Vagina (tissue), 2 donors: ENCODE results near the gene DTHD1. TPM values are rescaled to one million over a fixed set of nuclear protein-coding genes. Genes with fewer than 3 reads are reported as not detected.

Experiments used
- DNase-seq, 2 donors: peaks; one replicate each; pipeline ENCODE4 v3.0.0-alpha.2; 2017; ENCODE audit errors: extremely low spot score in 2 of 2
- H3K27ac ChIP-seq: fragments of 200-600 bp; sonication (generic); one replicate; pipeline ENCODE4 v1.5.1; 2019
- H3K27me3 ChIP-seq: fragments of 200-600 bp; sonication (generic); one replicate; pipeline ENCODE4 v1.5.1; 2019
- H3K36me3 ChIP-seq, 2 donors: fragments of 200-600 bp; sonication (generic); one replicate each; pipeline ENCODE4 v1.5.1; 2017 to 2019
- H3K4me1 ChIP-seq: fragments of 200-600 bp; sonication (generic); one replicate; pipeline ENCODE4 v1.5.1; 2019
- H3K4me3 ChIP-seq, 2 donors: fragments of 200-600 bp; sonication (generic); 1 replicate in 1 of 2; 2 replicates in 1 of 2; pipeline ENCODE4 v1.5.1; 2016 to 2019
- H3K9me3 ChIP-seq: fragments of 200-600 bp; sonication (generic); one replicate; pipeline ENCODE4 v1.5.1; 2019
- CTCF ChIP-seq, 3 experiments: fragments of 450-650 bp in 2 of 3; fragments of 200-600 bp in 1 of 3; sonication (generic) in 1 of 3; IDR thresholded peaks; one replicate each; pipeline ENCODE4 v1.5.1; 2017 to 2019; ENCODE audit warnings: antibody characterized with exemption in 3 of 3, mild to moderate bottlenecking in 2 of 3, moderate library complexity in 2 of 3
- POLR2A ChIP-seq, 2 donors: fragments of 450-650 bp; IDR thresholded peaks; one replicate each; pipeline ENCODE4 v1.6.1; 2017; ENCODE audit warnings: antibody characterized with exemption in 2 of 2, mild to moderate bottlenecking in 2 of 2, moderate library complexity in 2 of 2
- POLR2AphosphoS5 ChIP-seq, 2 donors: sonication (generic); formaldehyde crosslinking; IDR thresholded peaks; one replicate each; pipeline ENCODE4 v1.9.0; 2017; ENCODE audit warnings: antibody characterized with exemption in 2 of 2, mild to moderate bottlenecking in 2 of 2, low read depth in 1 of 2; ENCODE audit not compliant: insufficient read depth in 1 of 2
- intact Hi-C: fragments of 100-400 bp; cut with DNase I; formaldehyde crosslinking; loops from one replicate; pipeline ENCODE4 v1.15.1; 2023
- total RNA-seq: library from RNA; depleted of rRNA; stranded (reverse); fragments of >200 nt; gene quantifications from one replicate; pipeline ENCODE4 v1.2.3, GENCODE V29; 2016

DTHD1 gene
- total RNA-seq, 1 donor from 2014 or later = 0.49 TPM

GRCh38 chr4:36260731-36261130 is 20.7 kb upstream of the DTHD1 start:
- H3K4me1 ChIP-seq = no peaks in the 10 kb centered on the region
- intact Hi-C loops = no loop called here
- no peak for DNase-seq
- no peak overlapping the region for H3K4me3 ChIP-seq
- no peaks in the 10 kb centered on the region for H3K27me3 ChIP-seq
- no peak overlapping the region for H3K27ac ChIP-seq
- TF ChIP-seq CTCF (IDR thresholded peaks at IDR 0.05) (no peak), POLR2A (IDR thresholded peaks at IDR 0.05) (no peak), POLR2AphosphoS5 (IDR thresholded peaks at IDR 0.05; ENCODE audit: insufficient read depth in 1 of 2, low read depth in 1 of 2) (no peak)
- H3K9me3 ChIP-seq = no peaks in the 10 kb centered on the region
- H3K36me3 ChIP-seq = no peaks in the 10 kb centered on the region

GRCh38 chr4:36264207-36264826 is 17.1 kb upstream of the DTHD1 start:
- intact Hi-C loops = no loop called here
- Histone ChIP-seq H3K27me3 (no peaks in the 10 kb centered on the region), H3K27ac (no peak overlapping the region), H3K9me3 (no peaks in the 10 kb centered on the region), H3K4me3 (no peak overlapping the region), H3K36me3 (no peaks in the 10 kb centered on the region), H3K4me1 (no peaks in the 10 kb centered on the region)
- no peak for DNase-seq
- TF ChIP-seq POLR2AphosphoS5 (IDR thresholded peaks at IDR 0.05; ENCODE audit: insufficient read depth in 1 of 2, low read depth in 1 of 2) = no peak
- TF ChIP-seq POLR2A (IDR thresholded peaks at IDR 0.05) = no peak
- TF ChIP-seq CTCF (IDR thresholded peaks at IDR 0.05) = no peak

- intact Hi-C loops = no loop called here
- Histone ChIP-seq H3K36me3 (no peaks in the 10 kb centered on the region), H3K27ac (no peak overlapping the region), H3K4me3 (no peak overlapping the region), H3K9me3 (no peaks in the 10 kb centered on the region), H3K27me3 (no peaks in the 10 kb centered on the region), H3K4me1 (no peaks in the 10 kb centered on the region)
- TF ChIP-seq POLR2AphosphoS5 (IDR thresholded peaks at IDR 0.05; ENCODE audit: insufficient read depth in 1 of 2, low read depth in 1 of 2) = no peak
- no peak for TF ChIP-seq CTCF (IDR thresholded peaks at IDR 0.05)
- TF ChIP-seq POLR2A (IDR thresholded peaks at IDR 0.05) = no peak
- no peak for DNase-seq
These were observed 13.7 kb upstream of the DTHD1 start for GRCh38 chr4:36267486-36268268.

DNA sequence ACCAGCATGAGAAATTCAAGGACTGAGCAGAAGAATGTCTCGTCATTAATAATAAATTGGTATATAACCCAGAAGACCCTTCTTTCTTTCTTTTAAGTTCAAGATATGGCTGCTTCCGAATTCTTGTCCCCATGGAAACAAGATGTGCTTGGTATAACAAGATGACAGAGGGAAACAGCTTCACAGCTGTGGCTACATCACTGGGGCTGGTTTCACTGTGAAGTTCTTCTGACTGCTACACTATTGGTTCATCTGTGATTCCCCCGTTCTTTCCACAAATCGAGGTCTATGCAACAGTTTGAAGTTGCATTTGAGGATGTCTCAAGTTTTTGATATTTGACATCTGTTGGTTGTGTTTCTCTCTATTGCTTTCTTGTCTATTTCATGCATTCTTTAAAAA is 12.3 kb upstream of the DTHD1 start:
- Histone ChIP-seq H3K27ac (no peak overlapping the region), H3K4me3 (no peak overlapping the region), H3K36me3 (no peaks in the 10 kb centered on the region), H3K4me1 (no peaks in the 10 kb centered on the region), H3K9me3 (no peaks in the 10 kb centered on the region), H3K27me3 (no peaks in the 10 kb centered on the region)
- no peak for DNase-seq
- intact Hi-C loops = no loop called here
- TF ChIP-seq POLR2A (IDR thresholded peaks at IDR 0.05) = no peak
- no peak for TF ChIP-seq CTCF (IDR thresholded peaks at IDR 0.05)
- TF ChIP-seq POLR2AphosphoS5 (IDR thresholded peaks at IDR 0.05; ENCODE audit: insufficient read depth in 1 of 2, low read depth in 1 of 2) = no peak
